SKM-1 (cell line): ENCODE measurements around the gene NBPF3.
A peak's percentile ranks its signal among the peaks of the same experiment; 100 is the strongest.
"Not testable (repeated sequence)": the region's sequence is repeated elsewhere in the genome, so short reads cannot be mapped to it uniquely, and the experiment has no call there.

ENCODE experiments used
- DNase-seq: peaks from one replicate; lab custom pipeline; 2025; ENCODE audit not compliant: unreplicated experiment; lab: John Stamatoyannopoulos, UW

Gene NBPF3, protein sequence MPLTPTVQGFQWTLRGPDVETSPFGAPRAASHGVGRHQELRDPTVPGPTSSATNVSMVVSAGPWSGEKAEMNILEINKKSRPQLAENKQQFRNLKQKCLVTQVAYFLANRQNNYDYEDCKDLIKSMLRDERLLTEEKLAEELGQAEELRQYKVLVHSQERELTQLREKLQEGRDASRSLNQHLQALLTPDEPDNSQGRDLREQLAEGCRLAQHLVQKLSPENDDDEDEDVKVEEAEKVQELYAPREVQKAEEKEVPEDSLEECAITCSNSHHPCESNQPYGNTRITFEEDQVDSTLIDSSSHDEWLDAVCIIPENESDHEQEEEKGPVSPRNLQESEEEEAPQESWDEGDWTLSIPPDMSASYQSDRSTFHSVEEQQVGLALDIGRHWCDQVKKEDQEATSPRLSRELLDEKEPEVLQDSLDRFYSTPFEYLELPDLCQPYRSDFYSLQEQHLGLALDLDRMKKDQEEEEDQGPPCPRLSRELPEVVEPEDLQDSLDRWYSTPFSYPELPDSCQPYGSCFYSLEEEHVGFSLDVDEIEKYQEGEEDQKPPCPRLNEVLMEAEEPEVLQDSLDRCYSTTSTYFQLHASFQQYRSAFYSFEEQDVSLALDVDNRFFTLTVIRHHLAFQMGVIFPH

DNA sequence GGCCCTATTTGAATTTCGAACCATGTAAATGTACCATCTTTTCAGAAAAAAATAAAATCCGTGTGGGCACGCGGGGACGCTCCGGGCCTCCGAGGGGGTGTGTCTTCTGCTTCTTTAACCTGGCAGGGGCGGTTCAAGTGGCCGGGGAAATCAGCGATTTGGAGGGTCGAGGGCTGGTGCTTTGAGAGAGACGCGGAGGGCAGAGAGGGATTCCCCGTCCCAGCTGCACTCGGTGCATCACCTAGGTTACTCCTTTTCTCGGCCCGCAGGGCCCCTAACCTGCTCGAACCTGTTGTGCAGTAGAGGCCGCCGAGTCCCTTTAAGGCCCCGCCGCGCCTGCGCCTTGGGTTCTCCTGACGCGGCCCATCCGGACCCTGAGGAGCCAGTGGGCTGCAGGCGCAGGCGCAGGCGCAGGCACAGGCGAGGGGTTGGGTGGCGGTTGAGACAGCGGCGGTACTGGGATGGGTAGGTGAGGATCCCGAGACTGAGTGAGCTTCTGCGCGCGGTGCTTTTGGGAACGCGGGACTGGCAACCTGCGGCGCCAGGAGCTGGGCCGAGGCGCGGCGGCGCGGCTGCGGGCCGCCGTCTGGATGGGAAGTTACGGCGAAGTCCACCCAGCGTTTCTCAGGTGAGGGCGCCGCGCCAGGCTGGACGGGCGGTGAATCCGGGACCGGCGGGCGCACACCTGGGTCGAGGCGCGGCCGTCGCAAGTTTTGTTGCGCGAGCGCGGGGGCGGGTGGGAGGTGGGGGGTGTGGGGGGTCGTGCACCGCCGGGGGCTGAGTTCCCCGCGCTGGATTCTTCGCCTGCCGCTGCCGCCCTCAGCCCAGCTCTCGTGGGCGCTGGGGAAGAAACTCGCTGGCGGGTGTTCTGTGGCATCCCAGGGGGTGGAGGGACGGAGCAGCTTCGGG, at the start of gene NBPF3:
TSS of gene NBPF3 (plus strand) at position 417 of the 909 bp plus-strand sequence. CDS start 4,950 bp downstream, outside the sequence.
- peak; percentile 52 for DNase-seq

DNA sequence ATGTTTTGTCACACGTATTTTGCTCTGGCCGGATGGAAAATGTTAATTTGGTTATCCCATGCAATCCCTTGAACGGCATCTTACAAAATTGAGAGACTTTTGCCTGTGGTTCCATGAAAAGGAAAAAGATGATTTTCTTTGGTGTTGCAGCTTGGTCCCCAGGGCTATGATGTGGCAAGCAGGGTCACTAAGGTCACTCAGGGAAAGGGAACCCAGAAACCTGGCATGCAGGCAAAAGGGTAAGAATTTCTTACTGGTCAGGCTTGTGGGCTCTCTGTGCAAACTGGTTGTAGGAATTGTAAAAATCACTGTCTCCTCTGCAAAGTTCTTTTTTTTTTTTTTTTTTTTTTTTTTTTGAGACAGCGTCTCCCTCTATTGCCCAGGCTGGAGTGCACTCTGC, 48.4 kb upstream of the NBPF3 start:
- DNase-seq = no peak

DNA sequence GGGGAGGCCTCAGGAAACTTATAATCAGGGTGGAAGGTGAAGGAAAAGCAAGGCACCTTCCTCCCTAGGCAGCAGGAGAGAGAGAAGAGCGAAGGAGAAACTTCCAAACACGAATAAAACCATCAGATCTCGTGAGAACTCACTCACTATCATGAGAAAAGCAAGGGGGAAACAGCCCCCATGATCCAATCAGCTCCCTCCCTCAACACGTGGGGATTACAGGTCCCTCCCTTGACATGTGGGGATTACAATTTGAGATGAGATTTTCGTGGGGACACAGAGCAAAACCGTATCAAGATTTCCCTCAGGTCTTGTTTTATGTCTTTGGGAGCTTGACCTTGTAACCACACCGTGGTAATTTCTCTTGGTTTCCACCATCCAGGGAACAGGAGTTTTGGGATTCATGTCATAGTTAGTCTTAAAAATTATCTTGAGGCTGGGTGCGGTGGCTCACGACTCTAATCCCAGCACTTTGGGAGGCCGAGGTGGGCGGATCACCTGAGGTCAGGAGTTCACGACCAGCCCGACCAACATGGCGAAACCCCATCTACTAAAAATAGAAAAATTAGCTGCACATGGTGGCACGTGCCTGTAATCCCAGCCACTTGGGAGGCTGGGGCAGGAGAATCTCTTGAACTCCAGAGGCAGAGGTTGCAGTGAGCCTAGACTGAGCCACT, 47.2 kb upstream of the NBPF3 start:
- no peak for DNase-seq

DNA sequence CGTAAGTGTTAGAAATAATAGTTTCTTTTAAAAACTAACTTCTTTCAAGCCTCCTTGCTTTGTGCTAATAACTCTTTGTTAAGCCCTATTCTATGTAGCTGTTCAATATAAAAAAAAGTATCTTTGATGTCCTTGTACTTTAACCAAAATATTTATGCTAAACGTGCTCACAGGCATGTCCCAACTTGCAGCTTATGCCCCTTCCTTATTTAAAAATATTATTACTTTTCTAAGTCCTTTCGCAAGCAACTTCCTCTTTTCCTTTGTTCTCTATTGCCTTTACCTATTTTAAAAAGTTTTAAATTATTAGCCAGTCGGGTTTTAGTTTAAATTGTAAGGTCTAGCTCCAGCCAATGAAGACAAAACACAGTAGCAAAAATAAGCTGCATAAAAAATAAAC, 43.4 kb upstream of the NBPF3 start:
- DNase-seq = peak; percentile 19

DNA sequence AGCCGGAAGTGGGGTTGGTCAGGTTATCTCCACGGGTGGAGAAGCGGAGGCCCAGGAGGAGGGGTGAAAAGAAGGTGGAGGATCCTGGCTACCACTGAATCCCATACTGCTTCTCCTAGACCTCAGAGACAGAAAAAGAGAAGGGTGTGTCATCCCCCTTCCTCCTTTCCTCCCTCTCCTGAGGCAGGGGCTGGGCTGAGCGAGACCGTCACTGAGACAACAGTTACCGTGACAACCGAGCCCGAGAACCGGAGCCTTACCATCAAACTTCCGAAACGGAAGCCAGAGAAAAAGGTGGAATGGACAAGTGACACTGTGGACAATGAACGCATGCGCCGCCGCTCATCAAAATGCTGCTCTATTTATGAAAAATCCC, 42.1 kb upstream of the NBPF3 start:
- no peak for DNase-seq

DNA sequence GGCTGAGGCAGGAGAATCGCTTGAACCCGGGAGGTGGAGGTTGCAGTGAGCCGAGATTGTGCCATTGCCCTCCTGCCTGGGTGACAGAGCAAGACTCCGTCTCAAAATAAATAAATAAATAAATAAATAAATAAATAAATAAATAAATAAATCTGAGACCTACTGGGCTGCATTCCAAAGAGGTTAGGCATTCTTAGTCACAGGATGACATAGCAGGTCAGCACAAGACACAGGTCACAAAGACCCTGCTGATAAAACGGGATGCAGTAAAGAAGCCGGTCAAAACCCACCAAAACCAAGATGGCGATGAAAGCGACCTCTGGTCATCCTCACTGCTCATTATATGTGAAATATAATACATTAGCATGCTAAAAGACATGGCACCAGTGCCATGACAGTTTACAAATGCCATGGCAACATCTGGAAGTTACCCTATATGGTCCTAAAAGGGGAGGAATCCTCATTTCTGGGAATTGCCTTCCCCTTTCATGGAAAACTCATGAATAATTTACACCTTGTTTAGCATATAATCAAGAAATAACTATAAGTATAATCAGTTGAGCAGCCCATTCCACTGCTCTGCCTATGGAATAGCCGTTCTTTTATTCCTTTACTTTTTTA, 38.1 kb upstream of the NBPF3 start:
- DNase-seq = not testable (repeated sequence)

DNA sequence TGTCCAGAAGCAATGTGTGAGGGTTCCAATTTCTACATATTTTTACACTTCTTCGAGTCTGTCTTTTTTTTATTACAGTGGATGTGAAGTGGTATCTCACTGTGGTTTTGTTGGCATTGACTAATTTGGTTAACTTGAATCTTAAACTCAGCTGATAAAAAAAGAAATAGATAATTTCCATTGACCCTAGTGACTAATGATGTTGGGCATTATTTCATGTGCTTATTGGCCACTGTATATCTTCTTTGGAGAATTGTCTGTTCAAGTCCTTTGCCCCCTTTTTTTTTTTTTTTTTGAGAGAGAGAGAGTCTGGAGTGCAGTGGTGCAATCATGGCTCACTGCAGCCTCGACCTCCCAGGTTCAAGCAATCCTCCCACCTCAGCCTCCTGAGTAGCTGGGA, 33.3 kb upstream of the NBPF3 start:
- DNase-seq = no peak

DNA sequence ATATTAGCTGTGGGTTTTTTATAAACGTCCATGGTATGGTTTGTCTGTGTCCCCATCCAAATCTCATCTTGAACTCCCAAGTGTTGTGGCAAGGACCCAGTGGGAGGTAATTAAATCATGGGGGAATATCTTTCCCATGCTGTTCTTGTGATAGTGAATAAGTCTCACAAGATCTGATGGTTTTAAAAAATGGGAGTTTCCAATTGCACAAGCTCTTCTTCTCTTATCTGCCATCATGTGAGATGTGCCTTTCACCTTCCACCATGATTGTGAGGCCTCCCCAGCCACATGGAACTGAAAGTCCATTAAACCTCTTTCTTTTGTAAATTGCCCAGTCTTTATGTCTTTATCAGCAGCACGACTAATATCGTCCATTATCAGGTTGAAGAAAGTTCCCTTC, 30.0 kb upstream of the NBPF3 start:
- DNase-seq = not testable (repeated sequence)

DNA sequence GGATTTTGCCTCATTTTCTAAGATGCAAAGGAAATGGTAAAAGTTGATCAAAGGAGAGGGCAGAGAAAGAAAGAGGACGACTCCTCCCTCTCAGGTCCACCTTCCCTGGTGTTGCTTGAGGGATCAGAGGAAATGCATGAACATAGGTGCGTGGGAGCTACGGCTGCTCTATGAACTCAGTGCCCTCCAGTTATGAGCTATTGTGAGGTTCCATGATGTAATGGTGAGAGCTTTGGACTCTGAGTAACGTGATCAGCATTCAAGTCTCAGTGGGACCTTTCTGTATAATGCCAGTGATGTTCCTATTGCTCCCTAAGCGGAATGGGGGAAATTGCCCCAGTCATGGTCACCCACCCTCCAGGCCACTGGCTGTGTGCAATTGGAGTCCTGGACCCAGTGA, 25.9 kb upstream of the NBPF3 start:
- no peak for DNase-seq

DNA sequence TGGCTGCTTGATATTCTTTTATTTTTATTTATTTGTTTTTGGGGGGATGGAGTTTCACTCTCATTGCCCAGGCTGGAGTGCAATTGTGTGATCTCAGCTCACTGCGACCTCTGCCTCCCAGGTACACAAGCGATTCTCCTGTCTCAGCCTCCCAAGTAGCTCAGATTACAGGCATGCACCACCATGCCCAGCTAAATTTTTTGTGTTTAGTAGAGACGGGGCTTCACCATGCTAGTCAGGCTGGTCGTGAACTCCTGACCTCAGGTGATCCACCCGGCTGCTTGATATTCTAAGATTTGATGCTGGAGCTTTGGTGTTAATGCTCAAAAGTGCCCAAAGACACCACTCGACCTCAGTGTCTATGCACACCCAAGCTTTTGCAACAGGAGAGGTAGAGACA, 19.6 kb upstream of the NBPF3 start:
- DNase-seq = not testable (repeated sequence)

DNA sequence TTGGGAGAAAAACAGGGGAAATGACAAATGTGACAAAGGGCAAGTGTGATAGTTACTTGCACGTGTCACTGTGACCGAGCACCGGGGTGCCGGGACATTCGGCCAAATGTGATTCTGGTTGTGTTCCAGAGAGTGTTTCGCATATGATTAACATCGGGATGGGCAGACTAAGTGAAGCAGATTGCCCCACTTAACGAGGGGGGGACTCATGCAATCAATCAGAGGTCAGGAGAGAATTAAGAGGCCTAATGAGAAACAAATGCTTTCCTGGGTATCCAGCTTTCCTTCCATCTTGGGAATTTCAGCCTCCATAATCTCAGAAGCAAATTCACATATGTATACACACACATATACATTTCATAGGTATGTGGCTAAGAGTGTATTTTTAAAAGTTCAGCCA, 18.6 kb upstream of the NBPF3 start:
- DNase-seq = not testable (repeated sequence)

DNA sequence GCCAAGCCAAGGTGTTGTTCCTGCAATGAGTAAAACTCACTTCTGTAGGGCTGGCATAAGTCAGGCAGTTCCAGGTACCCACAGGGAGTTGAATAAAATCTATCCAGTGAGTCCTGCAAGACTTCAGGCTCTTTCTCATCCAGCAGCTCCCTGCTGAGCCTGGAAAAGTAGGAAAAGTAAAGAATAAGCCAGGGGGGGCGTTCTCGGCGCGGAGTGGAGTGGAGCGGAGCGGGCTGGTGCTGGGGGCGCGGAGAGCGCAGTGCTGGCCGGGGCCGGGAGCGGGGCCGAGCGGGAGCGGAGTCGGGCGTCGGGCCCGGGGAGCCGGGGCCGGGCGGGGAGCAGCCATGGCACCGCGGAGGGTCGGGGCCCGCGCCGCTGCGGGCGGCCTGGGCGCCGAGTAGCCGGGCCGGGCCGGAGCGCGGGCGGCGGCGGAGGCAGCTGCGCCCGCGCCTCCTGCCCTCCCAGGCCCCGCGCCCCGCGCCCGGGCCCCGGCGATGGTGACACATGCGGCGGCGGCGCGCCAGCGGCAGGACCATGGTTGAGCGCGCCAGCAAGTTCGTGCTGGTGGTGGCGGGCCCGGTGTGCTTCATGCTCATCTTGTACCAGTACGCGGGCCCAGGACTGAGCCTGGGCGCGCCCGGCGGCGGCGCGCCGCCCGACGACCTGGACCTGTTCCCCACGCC, 12.0 kb upstream of the NBPF3 start:
- not testable (repeated sequence) for DNase-seq

DNA sequence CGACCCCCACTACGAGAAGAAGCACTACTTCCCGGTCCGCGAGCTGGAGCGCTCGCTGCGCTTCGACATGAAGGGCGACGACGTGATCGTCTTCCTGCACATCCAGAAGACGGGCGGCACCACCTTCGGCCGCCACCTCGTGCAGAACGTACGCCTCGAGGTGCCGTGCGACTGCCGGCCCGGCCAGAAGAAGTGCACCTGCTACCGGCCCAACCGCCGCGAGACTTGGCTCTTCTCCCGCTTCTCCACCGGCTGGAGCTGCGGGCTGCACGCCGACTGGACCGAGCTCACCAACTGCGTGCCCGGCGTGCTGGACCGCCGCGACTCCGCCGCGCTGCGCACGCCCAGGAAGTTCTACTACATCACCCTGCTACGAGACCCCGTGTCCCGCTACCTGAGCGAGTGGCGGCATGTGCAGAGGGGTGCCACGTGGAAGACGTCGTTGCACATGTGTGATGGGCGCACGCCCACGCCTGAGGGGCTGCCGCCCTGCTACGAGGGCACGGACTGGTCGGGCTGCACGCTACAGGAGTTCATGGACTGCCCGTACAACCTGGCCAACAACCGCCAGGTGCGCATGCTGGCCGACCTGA, 11.4 kb upstream of the NBPF3 start:
- not testable (repeated sequence) for DNase-seq

DNA sequence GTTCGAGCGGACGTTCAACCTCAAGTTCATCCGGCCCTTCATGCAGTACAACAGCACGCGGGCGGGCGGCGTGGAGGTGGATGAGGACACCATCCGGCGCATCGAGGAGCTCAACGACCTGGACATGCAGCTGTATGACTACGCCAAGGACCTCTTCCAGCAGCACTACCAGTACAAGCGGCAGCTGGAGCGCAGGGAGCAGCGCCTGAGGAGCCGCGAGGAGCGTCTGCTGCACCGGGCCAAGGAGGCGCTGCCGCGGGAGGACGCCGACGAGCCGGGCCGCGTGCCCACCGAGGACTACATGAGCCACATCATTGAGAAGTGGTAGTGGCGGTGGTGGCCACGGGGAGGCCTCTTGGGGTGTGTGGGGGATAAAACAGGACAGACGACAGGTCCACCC, 10.7 kb upstream of the NBPF3 start:
- DNase-seq = not testable (repeated sequence)

DNA sequence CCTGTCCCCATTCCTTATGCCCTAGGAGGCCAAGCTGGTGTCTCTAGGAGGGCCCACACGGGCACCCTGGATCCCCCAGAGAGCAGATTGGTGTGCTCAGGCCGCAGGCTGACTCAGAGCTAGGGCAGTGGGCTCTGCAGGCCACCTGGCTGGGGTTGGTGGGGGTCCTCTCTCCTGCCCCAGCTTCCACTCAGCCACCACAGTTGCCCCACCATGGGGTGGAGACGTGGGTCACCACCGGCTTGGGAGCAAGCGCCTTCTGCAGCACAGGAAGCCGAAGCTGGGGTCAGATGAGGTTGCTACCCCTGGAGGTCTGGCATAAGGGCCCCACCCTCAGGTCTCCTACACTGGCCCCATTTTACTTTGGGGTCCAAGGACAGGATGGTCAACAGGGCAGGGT, 9.1 kb upstream of the NBPF3 start:
- not testable (repeated sequence) for DNase-seq

DNA sequence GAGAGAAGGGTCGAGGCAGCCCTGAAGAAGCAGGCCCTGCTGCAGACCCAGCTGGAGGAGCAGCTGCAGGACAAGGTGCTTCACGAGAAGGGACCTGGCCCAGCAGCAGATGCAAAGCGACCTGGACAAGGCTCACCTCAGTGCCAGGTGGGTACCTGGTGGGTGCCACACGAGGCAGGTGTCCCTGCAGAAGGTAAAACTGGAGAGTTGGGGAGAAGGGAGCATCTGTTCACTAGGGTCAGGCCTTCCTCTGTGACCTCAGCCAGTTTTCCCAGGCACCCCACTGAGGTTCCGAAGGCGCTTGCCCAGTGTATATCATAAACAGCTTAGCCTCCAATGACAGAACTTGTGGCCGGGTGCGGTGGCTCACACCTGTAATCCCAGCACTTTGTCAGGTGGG, 5.5 kb upstream of the NBPF3 start:
- DNase-seq = no peak

DNA sequence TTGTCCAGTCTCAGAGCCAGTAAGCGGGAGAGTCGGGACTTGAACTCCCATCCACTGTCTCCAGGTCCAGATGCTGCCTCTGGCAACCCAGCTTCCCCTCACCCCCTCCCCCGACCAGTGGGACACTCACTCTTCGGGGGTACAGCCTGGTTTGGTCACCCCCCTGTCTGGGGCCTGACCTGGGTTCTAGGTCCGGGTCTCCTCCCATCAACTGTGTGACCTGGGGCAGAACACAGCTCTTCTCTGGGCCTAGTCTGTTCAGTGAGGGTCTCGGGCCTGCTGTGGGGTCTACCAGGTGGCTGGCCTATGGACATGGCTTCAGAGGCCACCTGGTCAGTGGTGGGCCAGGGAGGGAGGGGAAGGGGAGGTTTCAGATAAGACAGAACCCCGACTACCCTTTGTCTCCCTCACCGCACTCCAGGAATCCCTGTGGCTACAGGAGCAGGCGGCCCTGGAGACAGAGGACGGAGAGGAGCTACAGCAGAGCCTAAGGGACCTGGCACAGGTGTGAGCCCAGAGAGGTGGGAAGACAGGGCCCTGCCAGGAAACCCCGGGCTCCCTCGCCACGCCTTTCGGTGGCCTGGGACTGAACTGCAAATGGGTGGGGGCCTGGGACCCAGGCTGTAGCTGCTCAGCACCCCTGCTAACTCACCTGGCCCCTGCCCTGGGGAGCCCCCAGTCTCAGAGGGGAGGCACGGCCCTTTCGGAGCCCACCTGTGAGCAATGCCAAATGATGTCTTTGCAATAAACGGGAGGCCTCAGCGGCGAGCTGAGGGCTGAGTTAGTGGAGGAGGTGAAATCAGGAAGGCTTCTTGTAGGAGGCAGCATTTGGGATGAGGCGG, 4.1 kb upstream of the NBPF3 start:
- no peak for DNase-seq

DNA sequence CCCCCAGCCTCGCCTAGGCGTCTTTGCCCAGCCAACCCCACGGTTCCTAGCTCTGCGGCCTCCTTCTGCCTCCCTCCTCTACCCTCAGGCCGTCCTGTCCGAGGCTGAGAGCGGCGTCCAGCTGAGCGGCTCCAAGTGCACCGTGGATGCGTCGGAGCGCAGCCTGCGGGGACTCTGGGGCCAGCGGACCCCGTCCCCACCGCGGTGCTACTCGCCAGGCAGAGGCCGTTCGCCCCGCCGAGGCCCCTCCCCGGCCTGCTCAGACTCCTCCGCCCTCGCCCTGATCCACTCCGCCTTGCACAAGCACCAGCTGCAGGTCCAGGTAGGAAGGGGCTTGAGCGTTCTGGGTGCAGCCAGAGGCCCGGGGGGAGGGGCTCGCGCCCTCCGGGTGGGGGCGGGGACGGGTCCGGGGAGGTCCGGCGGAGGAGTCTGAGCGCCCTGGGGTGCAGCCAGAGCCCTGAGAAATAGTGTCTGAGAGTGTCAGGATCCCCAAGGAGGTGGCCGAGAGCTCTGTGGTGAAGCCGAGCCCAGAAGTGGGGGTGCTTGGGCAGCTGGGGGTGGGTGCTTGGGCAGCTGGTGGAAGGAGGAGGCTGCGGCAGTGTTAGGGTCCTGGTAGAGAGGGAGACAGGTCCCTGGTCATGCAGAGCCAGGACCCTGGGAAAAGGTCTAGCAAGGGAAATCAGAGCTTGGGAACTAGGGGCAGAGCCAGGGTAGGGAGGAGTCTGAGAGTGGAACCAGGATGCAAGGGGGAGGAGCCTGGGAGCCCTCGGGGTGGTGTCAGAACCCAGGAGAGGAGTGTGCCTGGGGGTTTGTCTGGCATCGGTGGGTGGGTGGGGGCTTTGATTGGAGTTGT, 3.2 kb upstream of the NBPF3 start:
- no peak for DNase-seq
